ENCODE results near the gene PHYKPL. TPM values are rescaled to one million over a fixed set of nuclear protein-coding genes. Genes with fewer than 3 reads are reported as not detected.

PHYKPL gene
- total RNA-seq (10 to 100 TPM; 41.7 to 93.3 (median 62.7) TPM), polyA plus RNA-seq (10 to 100 TPM; 31.8 to 46.8 TPM)
- long read RNA-seq, donor 1, transcript PHYKPL-201 (13 exons, 2,038 nt): major isoform, 104 of 239 reads
- long read RNA-seq, donor 1, partial matches to known transcripts: 22 of 239 reads
- long read RNA-seq, donor 1, other reads (novel, unspliced or antisense): 113 of 239 reads
- long read RNA-seq, donor 2, partial matches to known transcripts: 0 of 5 reads
- long read RNA-seq, donor 2, other reads (novel, unspliced or antisense): 0 of 5 reads
- long read RNA-seq, donor 3, transcript PHYKPL-201 (13 exons, 2,038 nt): major isoform, 15 of 92 reads
- long read RNA-seq, donor 3, partial matches to known transcripts: 15 of 92 reads
- long read RNA-seq, donor 3, other reads (novel, unspliced or antisense): 60 of 92 reads

DNA sequence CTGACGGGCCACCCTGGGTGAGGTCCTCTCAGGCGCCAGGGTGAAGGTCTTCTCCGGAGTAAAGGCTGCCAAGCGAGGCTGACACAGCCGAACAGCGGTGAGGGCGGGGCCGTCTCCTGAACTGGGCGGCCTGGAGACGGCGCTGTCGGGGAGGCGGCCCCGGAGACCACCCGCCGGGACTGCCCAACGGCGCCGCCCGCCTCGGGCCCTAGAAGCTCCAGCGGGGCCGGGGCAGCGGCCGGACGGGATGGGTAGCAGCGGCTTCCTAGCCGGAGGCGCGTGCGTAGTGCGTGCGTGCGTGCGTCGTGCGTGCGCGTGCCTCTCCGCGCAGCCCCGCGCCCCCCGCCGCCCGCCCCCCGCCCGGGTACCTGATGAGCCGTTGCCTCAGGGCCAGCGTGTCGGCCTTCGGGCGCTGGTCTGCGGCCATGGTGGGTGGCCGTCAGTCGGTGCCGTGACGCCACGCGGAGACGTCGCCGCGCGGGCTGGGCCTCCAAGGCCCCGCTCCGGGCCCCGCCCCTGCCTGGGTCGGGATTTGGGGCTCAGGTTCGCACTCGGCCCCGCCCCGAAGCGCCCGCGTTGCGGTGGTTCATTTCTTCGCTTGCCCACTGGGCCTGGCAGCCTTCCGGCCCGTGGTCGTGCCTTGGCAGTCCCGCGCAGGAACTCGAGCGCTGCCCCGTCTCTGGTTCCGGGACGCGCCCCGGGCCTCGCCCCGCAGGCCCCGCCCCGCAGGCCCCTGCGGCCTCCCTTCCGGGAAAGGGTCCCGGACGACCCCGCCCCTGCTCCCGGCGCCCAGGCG lies at the start of gene PHYKPL:
TSS of gene PHYKPL (minus strand) at position 679 of the 796 bp plus-strand sequence. CDS start at position 427, 252 bp downstream.
- 0 to 1% (median 1%) methylated on average over 69 to 102 of the region's 102 CpGs for WGBS, 3 donors
- Histone ChIP-seq H3K4me3 (peak within 1 kb of the TSS; percentile 68), H3K27ac (peak within 1 kb of the TSS; percentile 94 to 98), H3K27me3 (no peaks in the 10 kb centered on the region), H3K4me1 (ENCODE audit: insufficient read depth) (peaks cover 10% of the 10 kb centered on the region), H3K9me3 (no peaks in the 10 kb centered on the region), H3K36me3 (no peaks in the 10 kb centered on the region)
- peak; percentile 69 to 86 (median 78) for DNase-seq
- intact Hi-C loops (cut with DNase I): no loop called here
- TF ChIP-seq EP300 (IDR thresholded peaks at IDR 0.05): no peak
- no peak for TF ChIP-seq CTCF (IDR thresholded peaks at IDR 0.05)
- TF ChIP-seq POLR2A (IDR thresholded peaks at IDR 0.05): peak; percentile 35

DNA sequence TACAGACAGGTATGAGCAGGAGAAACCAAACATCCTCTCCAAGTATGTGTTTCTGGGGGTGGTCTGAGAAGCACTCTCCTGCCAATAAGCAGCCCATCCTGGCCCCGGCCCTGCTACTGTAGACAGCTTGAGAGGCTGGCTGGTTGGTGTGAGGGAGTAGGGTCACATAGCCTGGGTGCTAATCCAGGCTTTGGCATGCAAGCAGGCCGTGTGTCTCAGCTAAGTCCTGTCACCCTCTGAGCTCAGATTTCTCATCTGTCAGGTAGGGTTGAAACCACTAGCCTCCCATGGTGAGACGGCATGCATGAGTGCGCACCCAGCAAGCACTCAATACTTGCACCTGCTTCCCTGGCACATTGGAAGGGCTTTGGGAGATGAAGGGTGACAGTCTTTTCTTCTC lies 49.8 kb upstream of the PHYKPL start:
- H3K4me3 ChIP-seq: no peak overlapping the region
- H3K36me3 ChIP-seq: no peaks in the 10 kb centered on the region
- no peaks in the 10 kb centered on the region for H3K27me3 ChIP-seq
- no peaks in the 10 kb centered on the region for H3K9me3 ChIP-seq
- TF ChIP-seq CTCF (IDR thresholded peaks at IDR 0.05): no peak
- TF ChIP-seq EP300 (IDR thresholded peaks at IDR 0.05): no peak
- TF ChIP-seq POLR2A (IDR thresholded peaks at IDR 0.05): no peak
- intact Hi-C loops (cut with DNase I): loop anchor here in 3 of 4 donors (5.0 to 10.0 kb wide), 3 partner anchors 172 to 272 kb away; no protein-coding TSS in a partner anchor
- 88 to 90% (median 89%) methylated on average over 4 of the region's 4 CpGs for WGBS, 3 donors
- H3K4me1 ChIP-seq (ENCODE audit: insufficient read depth): no peaks in the 10 kb centered on the region
- no peak for DNase-seq
- no peak overlapping the region for H3K27ac ChIP-seq

GRCh38 chr5:178281331-178281730 lies 48.7 kb upstream of the PHYKPL start:
- no peak overlapping the region for H3K4me3 ChIP-seq
- no peak for TF ChIP-seq POLR2A (IDR thresholded peaks at IDR 0.05)
- no peak for TF ChIP-seq EP300 (IDR thresholded peaks at IDR 0.05)
- TF ChIP-seq CTCF (IDR thresholded peaks at IDR 0.05): no peak
- no peaks in the 10 kb centered on the region for H3K27me3 ChIP-seq
- intact Hi-C loops (cut with DNase I): loop anchor here in 3 of 4 donors (5.0 to 10.0 kb wide), 3 partner anchors 173 to 273 kb away; no protein-coding TSS in a partner anchor
- H3K4me1 ChIP-seq (ENCODE audit: insufficient read depth): no peaks in the 10 kb centered on the region
- no peaks in the 10 kb centered on the region for H3K9me3 ChIP-seq
- H3K27ac ChIP-seq: no peak overlapping the region
- no peaks in the 10 kb centered on the region for H3K36me3 ChIP-seq
- WGBS, 3 donors: 83 to 92% (median 87%) methylated on average over 19 of the region's 19 CpGs
- no peak for DNase-seq

DNA sequence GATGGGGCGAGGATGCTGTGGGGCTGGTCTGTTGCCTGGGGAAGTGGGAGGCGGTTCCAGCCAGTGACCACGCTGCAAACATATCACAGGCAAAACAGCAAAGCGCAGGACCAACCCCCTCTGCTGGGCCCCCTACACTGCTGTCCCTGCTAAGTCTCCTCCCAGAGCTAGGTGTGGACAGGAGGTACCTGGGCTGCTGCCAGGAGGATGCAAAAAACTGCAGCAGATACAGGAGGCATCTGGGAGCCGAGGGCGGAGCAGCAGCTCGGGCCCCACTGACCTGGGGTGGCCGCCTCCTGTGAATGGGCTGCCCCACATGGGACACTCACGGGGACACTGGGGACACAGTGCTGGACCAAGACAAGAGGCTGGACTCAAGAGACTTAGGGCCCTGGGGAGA lies 48.0 kb upstream of the PHYKPL start:
- Histone ChIP-seq H3K27ac (no peak overlapping the region), H3K27me3 (no peaks in the 10 kb centered on the region), H3K4me3 (no peak overlapping the region), H3K4me1 (ENCODE audit: insufficient read depth) (no peaks in the 10 kb centered on the region), H3K9me3 (no peaks in the 10 kb centered on the region), H3K36me3 (no peaks in the 10 kb centered on the region)
- TF ChIP-seq CTCF (IDR thresholded peaks at IDR 0.05): no peak
- TF ChIP-seq EP300 (IDR thresholded peaks at IDR 0.05): no peak
- TF ChIP-seq POLR2A (IDR thresholded peaks at IDR 0.05): no peak
- intact Hi-C loops (cut with DNase I): loop anchor here in 3 of 4 donors (5.0 to 10.0 kb wide), 3 partner anchors 174 to 274 kb away; no protein-coding TSS in a partner anchor
- no peak for DNase-seq
- 92 to 94% (median 93%) methylated on average over 9 of the region's 9 CpGs for WGBS, 3 donors
